Body of pancreas (tissue), 4 donors: ENCODE data around the gene NMNAT3.

Source experiments
- POLR2A ChIP-seq, 3 donors: fragments of 450-650 bp; IDR thresholded peaks; one replicate each; pipeline ENCODE4 v1.6.1; 2016; ENCODE audit warnings: antibody characterized with exemption in 3 of 3, mild to moderate bottlenecking in 2 of 3
- TF ChIP-seq, protein P1 (sequence below), 7 experiments: fragments of 450-650 bp in 4 of 7; fragments of 200-600 bp in 3 of 7; sonication (generic) in 3 of 7; IDR thresholded peaks; one replicate each; pipeline ENCODE4 v1.5.1; 2016 to 2019; ENCODE audit warnings: antibody characterized with exemption in 7 of 7

DNA sequence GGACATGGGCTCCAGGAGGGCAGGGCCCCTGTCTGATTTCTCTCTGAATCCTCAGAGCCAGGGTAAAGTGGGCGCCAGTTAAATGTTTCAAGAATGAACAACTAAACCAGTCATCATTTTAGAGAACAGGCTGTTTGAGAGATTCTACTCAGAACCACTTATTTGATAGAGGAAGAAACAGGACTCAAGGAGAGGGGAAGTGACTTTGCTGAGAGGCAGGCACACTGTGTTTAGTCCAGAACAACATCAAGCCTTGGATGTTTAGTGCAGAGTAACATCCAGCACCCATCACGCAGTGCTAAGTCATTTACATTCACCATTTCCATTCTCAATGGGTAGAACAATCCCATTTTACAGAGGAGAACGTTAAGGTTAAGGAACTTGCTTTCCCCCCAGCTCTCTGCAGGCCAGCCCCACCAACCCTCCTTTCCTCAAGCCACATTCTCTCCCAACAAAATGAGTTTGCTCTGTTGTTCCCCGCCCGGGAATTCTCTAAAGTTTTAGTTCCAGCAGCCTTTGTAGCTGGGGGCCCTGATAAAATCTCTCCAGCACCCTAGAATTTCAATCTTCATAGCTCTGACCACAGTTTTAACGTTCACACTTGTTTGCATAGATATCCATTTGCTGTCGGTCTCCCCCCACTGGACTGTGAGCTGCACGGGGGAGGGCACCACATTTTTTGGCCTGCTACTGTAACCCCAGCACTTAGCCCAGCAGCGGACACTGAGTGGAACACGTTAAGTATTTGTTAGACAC is 962 bp downstream of the NMNAT3 start:
- TF ChIP-seq POLR2A (IDR thresholded peaks at IDR 0.05), result no peak
- TF ChIP-seq, protein P1, sequence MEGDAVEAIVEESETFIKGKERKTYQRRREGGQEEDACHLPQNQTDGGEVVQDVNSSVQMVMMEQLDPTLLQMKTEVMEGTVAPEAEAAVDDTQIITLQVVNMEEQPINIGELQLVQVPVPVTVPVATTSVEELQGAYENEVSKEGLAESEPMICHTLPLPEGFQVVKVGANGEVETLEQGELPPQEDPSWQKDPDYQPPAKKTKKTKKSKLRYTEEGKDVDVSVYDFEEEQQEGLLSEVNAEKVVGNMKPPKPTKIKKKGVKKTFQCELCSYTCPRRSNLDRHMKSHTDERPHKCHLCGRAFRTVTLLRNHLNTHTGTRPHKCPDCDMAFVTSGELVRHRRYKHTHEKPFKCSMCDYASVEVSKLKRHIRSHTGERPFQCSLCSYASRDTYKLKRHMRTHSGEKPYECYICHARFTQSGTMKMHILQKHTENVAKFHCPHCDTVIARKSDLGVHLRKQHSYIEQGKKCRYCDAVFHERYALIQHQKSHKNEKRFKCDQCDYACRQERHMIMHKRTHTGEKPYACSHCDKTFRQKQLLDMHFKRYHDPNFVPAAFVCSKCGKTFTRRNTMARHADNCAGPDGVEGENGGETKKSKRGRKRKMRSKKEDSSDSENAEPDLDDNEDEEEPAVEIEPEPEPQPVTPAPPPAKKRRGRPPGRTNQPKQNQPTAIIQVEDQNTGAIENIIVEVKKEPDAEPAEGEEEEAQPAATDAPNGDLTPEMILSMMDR (IDR thresholded peaks at IDR 0.05), result no peak
